HepG2 (cell line): ENCODE data around the gene PAMR1. TPM values are rescaled to one million over a fixed set of nuclear protein-coding genes. Genes with fewer than 3 reads are reported as not detected.

Source experiments
- ATAC-seq: fragments of 200-7000 bp; cut with Tn5 transposase; 3 replicates; pipeline ENCODE4 v1.9.1; 2020; ENCODE audit warnings: mild to moderate bottlenecking, moderate library complexity
- BruUV-seq: library from RNA; stranded (reverse); fragments of 400-500 nt; replicated peaks from 2 replicates; lab custom pipeline; 2021; lab: Mats Ljungman, UMichigan
- CTCF ChIA-PET: fragments of 300-600 bp; formaldehyde crosslinking; extraction: SDS; loops from one replicate; lab custom pipeline; 2021; ENCODE audit warnings: low total read pairs, inconsistent platforms, low intra/inter-chr PET ratio; lab: Yijun Ruan, JAX
- POLR2A ChIA-PET: fragments of 350-600 bp; sonication (Branson Sonifier 250); formaldehyde crosslinking; loops from one replicate; lab custom pipeline; 2020; ENCODE audit warnings: antibody characterized with exemption, inconsistent platforms; lab: Yijun Ruan, JAX
- DNase-seq: peaks from one replicate; pipeline ENCODE4 v3.0.0-alpha.2; 2015; ENCODE audit warnings: low spot score
- FAIRE-seq: peaks from 3 replicates; lab custom pipeline; 2011; peaks lifted over from hg19 to GRCh38; lab: Jason Lieb, UNC
- H2AFZ ChIP-seq: one replicate; pipeline ENCODE4 v1.6.1; 2011; ENCODE audit warnings: low read length, inconsistent platforms
- H3K27ac ChIP-seq: fragments of 300-600 bp; 3 replicates; pipeline ENCODE4 v1.8.0; 2011; ENCODE audit warnings: mixed run types, mild to moderate bottlenecking, mixed read lengths, low read length, inconsistent platforms; ENCODE audit not compliant: insufficient read depth; ENCODE audit errors: extremely low read length
- H3K27me3 ChIP-seq, 2 experiments: fragments of 200-600 bp in 1 of 2; 2 replicates in 1 of 2; 3 replicates in 1 of 2; pipeline versions ENCODE4 v1.6.0 to v1.8.0; 2011; ENCODE audit warnings: low read length in 2 of 2, mild to moderate bottlenecking in 2 of 2, moderate library complexity in 2 of 2, inconsistent platforms in 1 of 2; ENCODE audit not compliant: insufficient read depth in 2 of 2, control insufficient read depth in 1 of 2
- H3K36me3 ChIP-seq, 2 experiments: fragments of 200-600 bp in 1 of 2; replicated peaks in 1 of 2; 2 replicates in 1 of 2; 3 replicates in 1 of 2; pipeline versions ENCODE4 v1.5.1 to v1.8.0; 2011; ENCODE audit warnings: low read length in 2 of 2, inconsistent platforms in 1 of 2; ENCODE audit not compliant: insufficient read depth in 2 of 2, control insufficient read depth in 1 of 2
- H3K4me1 ChIP-seq: 2 replicates; pipeline ENCODE4 v1.5.1; 2012; ENCODE audit warnings: low read length, inconsistent platforms; ENCODE audit not compliant: insufficient read depth
- H3K4me2 ChIP-seq: 2 replicates; pipeline ENCODE4 v1.6.0; 2011; ENCODE audit warnings: low read depth, low read length, inconsistent platforms
- H3K4me3 ChIP-seq, 3 experiments: fragments of 200-600 bp in 1 of 3; sonication (generic), shearing (Covaris generic) in 1 of 3; replicated peaks in 1 of 3; 2 replicates each; pipeline ENCODE4 v1.5.1; 2011 to 2016; ENCODE audit warnings: low read length in 3 of 3, inconsistent platforms in 2 of 3, low read depth in 2 of 3, mild to moderate bottlenecking in 2 of 3, control low read depth in 1 of 3, mixed read lengths in 1 of 3; ENCODE audit not compliant: insufficient read depth in 1 of 3
- H3K79me2 ChIP-seq: one replicate; pipeline ENCODE4 v1.6.1; 2011; ENCODE audit warnings: low read length, inconsistent platforms; ENCODE audit not compliant: insufficient read depth
- H3K9ac ChIP-seq: 2 replicates; pipeline ENCODE4 v1.6.0; 2011; ENCODE audit warnings: mild to moderate bottlenecking, low read depth, low read length, inconsistent platforms; ENCODE audit not compliant: insufficient read depth
- H3K9me3 ChIP-seq: 2 replicates; pipeline ENCODE4 v1.5.1; 2012; ENCODE audit warnings: mild to moderate bottlenecking, low read length
- H4K20me1 ChIP-seq: 2 replicates; pipeline ENCODE4 v1.6.0; 2011; ENCODE audit warnings: inconsistent platforms, mild to moderate bottlenecking, low read length, moderate library complexity; ENCODE audit not compliant: insufficient read depth
- BCLAF1 ChIP-seq: fragments of 450-650 bp; IDR thresholded peaks from 2 replicates; pipeline ENCODE4 v1.6.1; 2017; ENCODE audit warnings: mild to moderate bottlenecking
- E2F1 ChIP-seq: sonication (generic); formaldehyde crosslinking; IDR thresholded peaks from 2 replicates; pipeline ENCODE4 v1.5.0; 2020; ENCODE audit warnings: missing genetic modification reagents
- MAFF ChIP-seq: IDR thresholded peaks from 2 replicates; pipeline ENCODE4 v1.6.1; 2011; ENCODE audit warnings: low read depth, low read length, improper control_type of control experiment
- MAFK ChIP-seq, 2 experiments: IDR thresholded peaks in 1 of 2; conservative IDR thresholded peaks in 1 of 2; 2 replicates each; pipeline ENCODE4 v1.6.1; 2011; ENCODE audit warnings: improper control_type of control experiment in 2 of 2, low read length in 2 of 2
- ZNF12 ChIP-seq: sonication (generic); formaldehyde crosslinking; IDR thresholded peaks from 2 replicates; pipeline ENCODE4 v1.5.0; 2020; ENCODE audit warnings: missing genetic modification reagents
- ZNF24 ChIP-seq: fragments of 450-650 bp; IDR thresholded peaks from 2 replicates; pipeline ENCODE4 v1.6.1; 2017; ENCODE audit warnings: antibody characterized with exemption, mild to moderate bottlenecking
- ZNF546 ChIP-seq: sonication (generic); formaldehyde crosslinking; conservative IDR thresholded peaks from 2 replicates; pipeline ENCODE4 v1.8.1; 2023; ENCODE audit warnings: mild to moderate bottlenecking, missing genetic modification reagents
- ZNF713 ChIP-seq: sonication (generic); formaldehyde crosslinking; IDR thresholded peaks from 2 replicates; pipeline ENCODE4 v1.4.0; 2020; ENCODE audit warnings: mild to moderate bottlenecking, missing genetic modification reagents
- ZNF737 ChIP-seq: sonication (generic); formaldehyde crosslinking; IDR thresholded peaks from 2 replicates; pipeline ENCODE4 v1.5.0; 2020; ENCODE audit warnings: missing genetic modification reagents, mild to moderate bottlenecking, borderline replicate concordance
- WGBS: methylation state at CpG from one replicate; pipeline ENCODE4 v1.1.6; 2017; ENCODE audit warnings: low lambda C conversion rate; 5-methylcytosine and 5-hydroxymethylcytosine counted together
- in situ Hi-C: cut with HindIII; loops from 2 replicates; pipeline ENCODE4 v1.10.0; 2017; ENCODE audit warnings: low pct_unique_long_range_greater_than_20kb; ENCODE audit not compliant: extremely low pct_ligation_motif_present
- intact Hi-C: fragments of 100-400 bp; cut with micrococcal nuclease; formaldehyde crosslinking; loops from one replicate; pipeline ENCODE4 v1.10.0; 2022; ENCODE audit not compliant: unreplicated experiment
- polyA plus RNA-seq, 8 experiments: library from polyadenylated mRNA; depleted of rRNA in 3 of 8; stranded (reverse) in 7 of 8; unstranded in 1 of 8; fragments of >200 nt; fragmentation: Illumina TruSeq in 4 of 8; extraction: Trizol in 4 of 8; gene quantifications; 2 replicates each; pipeline versions ENCODE4 v1.2.1 to v1.2.3, GENCODE V29; 2011 to 2016; ENCODE audit warnings: low read depth in 4 of 8, missing spikeins in 1 of 8, mixed read lengths in 1 of 8; ENCODE audit not compliant: insufficient read depth in 1 of 8
- total RNA-seq, 5 experiments: library from RNA; depleted of rRNA; stranded (reverse); fragments of >200 nt; fragmentation: Illumina TruSeq; extraction: Trizol; gene quantifications; 2 replicates each; pipeline ENCODE4 v1.2.3, GENCODE V29; 2016; ENCODE audit warnings: low read depth in 1 of 5

Gene PAMR1
- total and polyA plus RNA-seq, 2 of the 13 experiments (the other 11 are each of a cell fraction or from before 2014, with no cell fraction given) = not detected

- Histone ChIP-seq H3K9me3 (no peaks in the 10 kb centered on the region), H3K9ac (no peak overlapping the region), H3K27me3 (peaks cover 7 to 39% of the 10 kb centered on the region in 2 experiments; a peak in 4 of 5 replicates), H3K79me2 (no peaks in the 10 kb centered on the region), H3K4me1 (no peaks in the 10 kb centered on the region), H3K36me3 (no peaks in the 10 kb centered on the region), H4K20me1 (no peaks in the 10 kb centered on the region), H3K27ac (no peak overlapping the region), H3K4me3 (no peak overlapping the region), H2AFZ (no peak overlapping the region), H3K4me2 (no peak overlapping the region)
- FAIRE-seq = no peak
- TF ChIP-seq ZNF546 (CRISPR knock-in tag) = no peak
- peak; percentile 79 to 91 for TF ChIP-seq MAFK (conservative IDR thresholded peaks at IDR 0.05 in 1 of 2, IDR thresholded peaks at IDR 0.05 in 1 of 2; ENCODE audit: low read length in 2 of 2)
- peak; percentile 81 for TF ChIP-seq MAFF
- 0% methylated on average over 2 of the region's 2 CpGs for WGBS
- no TSS peak for BruUV-seq
- ChIA-PET CTCF (no interaction called here), POLR2A (no interaction called here)
- in situ Hi-C loops = no loop called here
- ATAC-seq = no peak
- intact Hi-C loops = no loop called here
- no peak for DNase-seq
Measured at GRCh38 chr11:35415487-35415886, 109.9 kb downstream of the PAMR1 start.

GRCh38 chr11:35414776-35415175 is 110.6 kb downstream of the PAMR1 start:
- ChIA-PET POLR2A (no interaction called here), CTCF (no interaction called here)
- FAIRE-seq (no peak), ATAC-seq (no peak), DNase-seq (no peak)
- Histone ChIP-seq H3K36me3 (no peaks in the 10 kb centered on the region), H3K9ac (no peak overlapping the region), H3K27me3 (peaks cover 5 to 33% of the 10 kb centered on the region in 2 experiments; a peak in 4 of 5 replicates), H3K4me1 (no peaks in the 10 kb centered on the region), H2AFZ (no peak overlapping the region), H3K79me2 (no peaks in the 10 kb centered on the region), H3K27ac (no peak overlapping the region), H3K9me3 (no peaks in the 10 kb centered on the region), H4K20me1 (no peaks in the 10 kb centered on the region), H3K4me3 (no peak overlapping the region), H3K4me2 (no peak overlapping the region)
- TF ChIP-seq ZNF24 (no peak), E2F1 (no peak), ZNF737 (CRISPR knock-in tag) (no peak), ZNF12 (CRISPR knock-in tag) (no peak), ZNF713 (CRISPR knock-in tag) (no peak), BCLAF1 (no peak)
- in situ Hi-C loops = no loop called here
- intact Hi-C loops = no loop called here
- no TSS peak for BruUV-seq
- 1% methylated on average over 2 of the region's 2 CpGs for WGBS
